GOT3 (cell line): ENCODE results near the gene RHOBTB1.

Experiments
- DNase-seq: peaks from one replicate; lab custom pipeline; 2025; ENCODE audit warnings: mixed read lengths; lab: John Stamatoyannopoulos, UW

Gene RHOBTB1

GRCh38 chr10:60942134-60942787, 1.7 kb downstream of the RHOBTB1 start:
- DNase-seq, result no peak

- DNase-seq, result no peak
Measured at GRCh38 chr10:60940446-60940845, 3.5 kb downstream of the RHOBTB1 start.

DNA sequence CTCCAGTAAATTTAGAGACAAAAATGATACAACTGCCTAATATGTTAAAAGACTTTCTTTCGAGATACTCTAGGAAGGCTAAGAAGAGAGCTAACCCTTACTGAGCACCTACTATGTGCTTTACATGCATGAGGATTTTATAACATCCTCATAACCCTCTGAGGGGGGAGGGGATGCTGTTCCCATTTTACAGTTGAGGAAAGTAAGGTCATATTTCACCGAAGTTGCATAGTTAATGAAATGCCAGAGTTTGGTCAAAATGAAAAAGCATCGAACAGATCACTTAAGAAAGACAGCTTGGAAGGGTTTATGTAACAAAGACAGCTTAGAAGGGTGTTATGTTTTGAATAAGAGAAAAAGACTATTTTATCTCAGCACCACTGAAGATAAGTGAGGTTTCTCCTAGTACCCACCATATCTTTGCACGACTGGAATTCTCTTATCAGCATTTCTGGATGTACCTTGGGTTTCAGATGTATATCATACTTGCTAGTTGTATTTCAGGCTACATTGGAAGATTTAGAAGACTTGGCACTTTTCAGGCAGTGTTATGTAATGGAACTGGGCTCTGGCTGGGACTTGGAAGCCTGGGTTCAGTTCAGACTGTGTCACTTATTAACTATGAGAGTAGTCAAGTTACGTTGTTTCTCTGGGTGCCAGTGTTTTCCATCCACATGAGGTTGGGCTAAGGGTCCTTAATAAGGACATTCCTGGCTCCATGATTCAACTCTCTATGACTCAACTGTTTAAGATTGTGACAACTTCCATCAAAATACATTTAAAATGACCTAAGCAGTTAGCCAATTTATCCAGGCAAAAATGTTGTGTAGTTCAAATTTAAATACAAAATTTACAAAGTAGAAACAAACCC, 6.0 kb downstream of the RHOBTB1 start:
- DNase-seq, result no peak

- DNase-seq, result no peak
Measured at GRCh38 chr10:60937022-60937421, 7.0 kb downstream of the RHOBTB1 start.

- DNase-seq, result no peak
Measured at GRCh38 chr10:60934215-60935175, 9.5 kb downstream of the RHOBTB1 start.

DNA sequence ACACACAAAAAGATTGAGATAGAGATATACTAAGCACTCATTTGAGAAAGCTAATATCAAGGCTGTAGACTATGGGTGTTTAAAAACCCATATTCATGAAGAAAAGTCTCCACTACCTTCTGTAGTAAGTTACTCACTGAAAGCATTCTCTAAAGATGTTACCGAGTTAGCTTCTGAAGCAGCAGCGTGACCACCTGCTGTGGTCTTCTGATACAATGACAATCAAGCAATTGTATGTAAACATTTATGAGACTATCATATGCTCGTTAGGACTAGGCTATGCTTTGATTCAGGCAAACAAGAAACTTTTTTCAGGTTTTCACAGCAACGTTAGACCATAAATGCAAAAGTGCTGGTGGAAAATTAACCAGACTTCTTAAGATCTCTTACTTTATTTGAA, 11.2 kb downstream of the RHOBTB1 start:
- DNase-seq, result no peak

DNA sequence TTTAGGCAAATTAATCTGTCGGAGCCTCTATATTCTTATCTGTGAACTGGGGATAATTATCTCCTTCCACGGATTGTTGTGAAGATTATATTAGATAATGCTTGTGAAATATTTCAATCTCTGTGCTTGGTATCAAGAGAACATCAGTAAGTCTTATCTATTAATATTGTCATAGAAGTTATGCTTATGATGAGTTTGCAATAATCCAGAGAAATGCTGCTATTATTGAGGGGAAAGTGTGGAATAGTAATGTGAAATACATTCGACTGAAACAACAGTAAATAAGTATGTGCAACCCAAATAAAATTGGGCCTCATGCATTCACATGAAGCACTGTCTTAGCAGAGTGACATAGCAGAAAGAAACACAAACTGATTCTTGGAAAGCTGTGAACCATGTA, 13.7 kb downstream of the RHOBTB1 start:
- DNase-seq, result no peak

DNA sequence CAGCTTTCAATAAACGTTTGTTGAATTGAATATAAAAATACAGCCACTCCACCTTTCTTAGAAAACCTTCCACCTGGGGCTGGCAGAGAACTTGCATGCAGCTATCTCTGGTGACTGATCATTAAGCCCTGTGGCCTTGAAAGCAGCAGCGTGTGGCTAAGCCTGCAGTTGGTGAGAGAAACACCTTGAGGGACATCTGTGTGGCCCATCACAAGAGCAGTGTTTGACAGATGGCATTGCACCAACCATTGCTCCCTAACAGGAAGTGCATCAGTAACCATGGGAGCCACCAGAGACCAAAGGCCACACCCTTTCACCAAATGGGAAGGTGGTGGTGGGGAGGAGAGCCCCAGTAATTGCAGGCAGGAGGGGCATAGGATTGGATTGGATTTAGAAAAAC, 22.4 kb downstream of the RHOBTB1 start:
- DNase-seq, result no peak

DNA sequence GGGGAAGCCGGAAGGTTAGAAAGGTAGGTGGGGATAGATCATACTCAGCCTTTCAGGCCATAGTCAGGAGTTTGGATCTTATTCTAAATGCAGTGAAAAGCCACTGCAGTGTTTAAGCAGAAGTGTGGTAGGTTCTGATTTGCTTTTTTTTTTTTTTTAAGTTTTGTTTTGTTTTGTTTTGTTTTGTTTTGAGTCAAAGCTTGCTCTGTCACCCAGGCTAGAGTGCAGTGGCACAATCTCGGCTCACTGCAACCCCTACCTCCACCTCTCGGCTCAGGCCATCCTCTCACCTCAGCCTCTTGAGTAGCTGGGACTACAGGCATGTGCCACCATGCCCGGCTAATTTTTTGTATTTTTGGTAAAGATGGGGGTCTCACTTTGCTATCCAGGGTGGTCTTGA, 23.5 kb downstream of the RHOBTB1 start:
- DNase-seq, result no peak

- DNase-seq, result no peak
Measured at GRCh38 chr10:60919551-60919950, 24.4 kb downstream of the RHOBTB1 start.

GRCh38 chr10:60917331-60918280, 26.4 kb downstream of the RHOBTB1 start:
- DNase-seq, result no peak

GRCh38 chr10:60916025-60916424, 28.0 kb downstream of the RHOBTB1 start:
- DNase-seq, result no peak

GRCh38 chr10:60914690-60915141, 29.3 kb downstream of the RHOBTB1 start:
- no peak for DNase-seq

DNA sequence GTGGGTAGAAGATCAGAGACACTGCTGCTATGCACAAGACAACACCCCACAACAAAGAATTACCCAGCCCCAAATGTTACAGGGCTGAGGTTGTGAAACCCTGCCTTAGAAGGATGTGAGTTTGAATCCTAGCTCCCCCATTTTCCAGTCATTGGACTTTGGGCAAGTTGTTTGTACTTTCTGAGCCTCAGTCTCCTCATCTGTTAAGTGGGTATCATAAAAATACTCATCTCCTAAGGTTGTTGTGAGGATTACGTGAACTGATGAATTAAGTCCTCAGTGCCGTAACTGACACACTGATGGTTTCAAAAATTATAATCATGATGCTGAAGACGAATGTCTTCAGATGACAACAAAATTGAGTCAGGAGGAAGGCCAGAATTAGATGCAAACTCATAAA, 30.3 kb downstream of the RHOBTB1 start:
- no peak for DNase-seq

DNA sequence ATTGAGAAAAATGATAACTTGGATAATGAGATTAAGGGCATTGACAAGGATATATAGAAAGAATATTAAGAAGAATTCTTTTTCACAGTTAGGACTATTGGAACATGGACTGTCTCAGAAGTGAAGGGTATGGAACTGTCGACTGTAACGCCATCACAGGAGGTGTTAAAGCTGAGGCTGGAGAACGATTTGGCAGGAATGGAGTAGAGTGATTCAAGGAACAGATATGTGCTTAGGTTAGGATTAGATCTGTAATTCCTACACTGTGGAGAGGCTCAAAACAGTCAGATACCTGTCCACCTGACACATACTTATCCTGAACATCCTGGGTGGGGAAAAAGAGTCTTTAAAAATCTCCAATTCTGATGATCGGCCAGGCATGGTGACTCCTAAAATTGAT, 30.9 kb downstream of the RHOBTB1 start:
- DNase-seq, result no peak

DNA sequence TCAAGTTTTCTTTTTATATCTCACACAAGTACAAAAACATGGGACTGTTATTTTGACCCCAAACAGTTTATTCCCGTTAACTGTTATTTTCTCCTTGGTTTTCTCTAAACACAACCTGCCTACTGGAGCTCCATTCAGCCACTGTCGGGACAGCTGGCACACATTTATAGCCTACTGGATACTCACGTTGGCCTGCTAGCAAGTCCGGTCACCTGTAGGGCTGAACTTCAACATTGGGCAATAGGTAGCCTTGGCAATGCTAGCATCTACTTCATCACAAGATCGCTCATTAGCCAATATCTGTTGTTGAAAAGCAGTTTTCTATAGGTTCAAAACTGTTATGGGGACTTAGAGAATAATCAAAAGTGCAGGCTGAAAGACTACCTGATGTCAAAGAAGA, 32.3 kb downstream of the RHOBTB1 start:
- DNase-seq, result no peak

DNA sequence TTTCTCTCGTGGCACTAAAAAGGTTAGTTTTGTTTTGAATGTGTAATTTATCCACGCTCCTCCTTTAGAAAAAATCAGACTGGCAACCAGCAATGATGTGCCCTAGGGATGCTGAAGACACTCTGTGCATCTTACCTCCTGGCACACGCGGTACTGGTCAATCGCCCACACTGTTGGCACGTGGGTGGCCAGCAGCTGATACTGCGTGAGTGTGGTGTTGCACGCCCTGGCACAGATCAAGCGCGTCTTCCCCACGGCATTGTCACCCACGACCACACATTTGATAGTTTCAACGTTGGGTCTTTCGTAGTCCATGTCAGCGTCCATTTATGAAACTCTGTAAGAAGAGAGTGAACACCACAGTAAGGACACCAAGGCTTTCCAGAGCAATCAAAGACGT, 32.8 kb downstream of the RHOBTB1 start:
- DNase-seq, result no peak

DNA sequence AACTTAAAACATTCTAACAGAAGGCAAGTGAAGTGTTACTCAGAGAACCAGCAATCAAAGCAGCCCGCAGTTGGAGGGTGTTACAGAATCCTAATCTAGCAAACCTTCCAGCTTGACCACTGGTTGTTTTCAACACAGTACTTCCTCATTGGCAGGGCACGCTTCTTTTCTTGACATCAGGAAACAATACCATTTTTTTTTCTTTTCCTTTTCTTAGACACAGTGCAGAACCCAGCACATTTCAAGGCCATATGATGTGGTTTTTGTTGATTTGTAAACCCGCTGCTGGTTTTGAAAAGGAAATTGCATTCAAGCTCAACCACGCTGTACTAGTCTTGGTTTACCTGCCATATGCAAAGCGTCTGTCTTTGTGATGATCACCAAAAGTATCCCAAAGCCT, 33.4 kb downstream of the RHOBTB1 start:
- DNase-seq, result no peak

DNA sequence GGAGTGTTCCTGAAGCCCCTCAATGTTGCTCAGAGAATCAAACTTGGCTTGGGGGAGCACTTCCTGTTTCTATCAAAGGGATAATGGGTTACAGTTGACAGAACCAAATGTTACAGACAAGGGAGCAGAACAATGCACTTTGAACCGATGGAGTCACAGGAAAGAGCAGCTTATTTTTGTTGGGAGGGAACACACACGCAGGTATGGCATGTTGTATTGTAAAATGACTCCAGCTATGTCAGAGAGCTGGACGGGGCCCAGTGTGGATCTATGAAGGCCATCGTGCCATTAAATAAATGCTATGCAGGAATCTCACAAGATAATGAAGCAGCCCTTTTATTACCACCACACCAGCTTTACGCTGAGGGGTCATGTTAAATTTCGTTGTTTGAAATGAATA, 35.1 kb downstream of the RHOBTB1 start:
- no peak for DNase-seq

DNA sequence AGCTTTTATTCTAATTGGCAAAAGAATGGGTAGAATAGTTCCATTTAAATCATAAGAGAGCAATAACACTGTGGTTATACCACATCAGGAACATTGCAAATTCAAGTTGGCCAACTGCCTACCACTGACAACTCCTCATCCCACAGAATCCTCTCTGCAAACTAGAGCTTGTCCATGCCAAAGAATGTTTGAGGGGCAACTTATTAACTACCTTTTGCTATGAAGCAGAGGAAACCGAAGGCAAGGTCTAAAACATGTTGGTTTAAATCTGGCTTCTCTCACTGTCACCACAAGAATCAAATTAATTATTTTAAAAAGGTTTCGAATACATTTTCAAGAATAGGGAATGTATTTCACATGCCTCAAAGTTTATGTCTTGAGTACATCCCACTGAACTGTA, 36.0 kb downstream of the RHOBTB1 start:
- DNase-seq, result no peak

GRCh38 chr10:60907236-60907635, 36.7 kb downstream of the RHOBTB1 start:
- DNase-seq, result no peak
